ENCODE measurements around the gene CETN1.

DNA sequence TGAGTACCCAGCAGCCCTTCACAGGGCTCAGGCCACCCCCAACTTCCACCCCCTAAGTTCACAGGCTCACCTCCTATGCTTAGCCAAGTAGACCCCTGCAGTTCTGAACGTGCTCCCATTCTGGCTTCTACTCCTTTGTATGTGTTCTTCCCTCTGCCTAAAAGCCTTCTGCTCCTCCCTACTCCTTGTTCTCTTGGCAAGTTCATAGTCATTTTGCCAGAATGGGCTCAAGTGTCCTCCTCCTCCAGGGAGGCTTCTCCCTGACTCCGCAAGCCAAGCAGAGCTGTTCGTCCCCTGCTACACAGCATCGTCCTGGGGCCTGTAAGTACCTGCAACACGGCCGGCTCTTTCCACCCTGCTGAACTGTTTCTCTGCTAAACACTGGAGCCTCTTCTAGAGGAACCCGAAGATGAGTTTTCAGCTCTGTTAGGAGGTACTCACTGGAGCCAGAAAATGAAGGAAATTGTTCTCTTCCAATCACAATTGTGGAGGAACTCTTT is 14.6 kb upstream of the CETN1 start:
- no peak for TF ChIP-seq ZNF274 (IDR thresholded peaks at IDR 0.05; ENCODE audit: low read depth, low read length)
- TF ChIP-seq YY1 (IDR thresholded peaks at IDR 0.05; ENCODE audit: insufficient read depth, insufficient read length): no peak
- TF ChIP-seq SUZ12 (IDR thresholded peaks at IDR 0.05; ENCODE audit: extremely low read depth, insufficient read depth, insufficient read length): no peak

Measured in NT2/D1 (cell line).